Gastroesophageal sphincter (tissue), 4 donors: ENCODE measurements around the gene VIPR2. TPM values are rescaled to one million over a fixed set of nuclear protein-coding genes. Genes with fewer than 3 reads are reported as not detected.

Source experiments
- ATAC-seq: fragments of 150-250 bp; one replicate; pipeline ENCODE4 v1.9.1; 2016; ENCODE audit warnings: mild to moderate bottlenecking, moderate library complexity
- H3K27ac ChIP-seq, 4 donors: fragments of 200-600 bp; sonication (generic) in 3 of 4; 1 replicate in 3 of 4; 2 replicates in 1 of 4; pipeline ENCODE4 v1.5.1; 2016 to 2019
- H3K27me3 ChIP-seq: fragments of 200-600 bp; sonication (generic); one replicate; pipeline ENCODE4 v1.5.1; 2019
- H3K36me3 ChIP-seq, 2 donors: fragments of 200-600 bp; sonication (generic); one replicate each; pipeline ENCODE4 v1.5.1; 2019; ENCODE audit warnings: control low read depth in 1 of 2
- H3K4me1 ChIP-seq, 3 donors: fragments of 200-600 bp; sonication (generic); 1 replicate in 2 of 3; 2 replicates in 1 of 3; pipeline ENCODE4 v1.5.1; 2016 to 2019; ENCODE audit warnings: control low read depth in 2 of 3
- H3K4me3 ChIP-seq, 2 donors: fragments of 200-600 bp; sonication (generic); one replicate each; pipeline ENCODE4 v1.5.1; 2019; ENCODE audit warnings: mild to moderate bottlenecking in 1 of 2, moderate library complexity in 1 of 2
- H3K9me3 ChIP-seq, 3 donors: fragments of 200-600 bp; sonication (generic); one replicate each; pipeline ENCODE4 v1.5.1; 2017 to 2019; ENCODE audit warnings: control low read depth in 2 of 3
- EP300 ChIP-seq: sonication (generic); formaldehyde crosslinking; IDR thresholded peaks from one replicate; pipeline ENCODE4 v1.6.1; 2017; ENCODE audit warnings: antibody characterized with exemption, mild to moderate bottlenecking
- POLR2A ChIP-seq, 2 donors: fragments of 450-650 bp; IDR thresholded peaks; one replicate each; pipeline ENCODE4 v1.6.1; 2017; ENCODE audit warnings: antibody characterized with exemption in 2 of 2, mild to moderate bottlenecking in 2 of 2, moderate library complexity in 1 of 2
- POLR2AphosphoS5 ChIP-seq: sonication (generic); formaldehyde crosslinking; IDR thresholded peaks from one replicate; pipeline ENCODE4 v1.6.1; 2017; ENCODE audit warnings: antibody characterized with exemption
- WGBS, 2 donors: methylation state at CpG; one replicate each; pipeline ENCODE4 v1.1.5; 2018; ENCODE audit warnings: low coverage in 1 of 2; 5-methylcytosine and 5-hydroxymethylcytosine counted together
- total RNA-seq, 4 donors: library from RNA; depleted of rRNA; stranded (reverse); fragments of >200 nt; gene quantifications; one replicate each; pipeline ENCODE4 v1.1.0, GENCODE V29; 2016
- TF ChIP-seq, protein P1 (sequence below), 4 experiments: fragments of 200-600 bp in 2 of 4; fragments of 450-650 bp in 2 of 4; sonication (generic) in 1 of 4; IDR thresholded peaks; one replicate each; pipeline ENCODE4 v1.5.1; 2017 to 2019; ENCODE audit warnings: antibody characterized with exemption in 4 of 4, mild to moderate bottlenecking in 2 of 4, moderate library complexity in 2 of 4

Gene VIPR2
- total RNA-seq, 4 donors from 2014 or later: 13.3 to 52.5 (median 27.4) TPM

GRCh38 chr7:159153511-159153910 is 8.8 kb upstream of the VIPR2 start:
- no peaks in the 10 kb centered on the region for H3K36me3 ChIP-seq
- H3K27ac ChIP-seq: no peak overlapping the region
- no peak for ATAC-seq
- H3K4me3 ChIP-seq: no peak overlapping the region
- WGBS, 2 donors: 85 to 90% methylated on average over 8 of the region's 9 CpGs
- H3K27me3 ChIP-seq: peaks cover 8% of the 10 kb centered on the region
- no peak for TF ChIP-seq POLR2AphosphoS5
- no peak for TF ChIP-seq EP300
- TF ChIP-seq POLR2A (IDR thresholded peaks at IDR 0.05): no peak
- TF ChIP-seq, protein P1, sequence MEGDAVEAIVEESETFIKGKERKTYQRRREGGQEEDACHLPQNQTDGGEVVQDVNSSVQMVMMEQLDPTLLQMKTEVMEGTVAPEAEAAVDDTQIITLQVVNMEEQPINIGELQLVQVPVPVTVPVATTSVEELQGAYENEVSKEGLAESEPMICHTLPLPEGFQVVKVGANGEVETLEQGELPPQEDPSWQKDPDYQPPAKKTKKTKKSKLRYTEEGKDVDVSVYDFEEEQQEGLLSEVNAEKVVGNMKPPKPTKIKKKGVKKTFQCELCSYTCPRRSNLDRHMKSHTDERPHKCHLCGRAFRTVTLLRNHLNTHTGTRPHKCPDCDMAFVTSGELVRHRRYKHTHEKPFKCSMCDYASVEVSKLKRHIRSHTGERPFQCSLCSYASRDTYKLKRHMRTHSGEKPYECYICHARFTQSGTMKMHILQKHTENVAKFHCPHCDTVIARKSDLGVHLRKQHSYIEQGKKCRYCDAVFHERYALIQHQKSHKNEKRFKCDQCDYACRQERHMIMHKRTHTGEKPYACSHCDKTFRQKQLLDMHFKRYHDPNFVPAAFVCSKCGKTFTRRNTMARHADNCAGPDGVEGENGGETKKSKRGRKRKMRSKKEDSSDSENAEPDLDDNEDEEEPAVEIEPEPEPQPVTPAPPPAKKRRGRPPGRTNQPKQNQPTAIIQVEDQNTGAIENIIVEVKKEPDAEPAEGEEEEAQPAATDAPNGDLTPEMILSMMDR (IDR thresholded peaks at IDR 0.05): no peak
- H3K4me1 ChIP-seq: no peaks in the 10 kb centered on the region
- no peaks in the 10 kb centered on the region for H3K9me3 ChIP-seq

DNA sequence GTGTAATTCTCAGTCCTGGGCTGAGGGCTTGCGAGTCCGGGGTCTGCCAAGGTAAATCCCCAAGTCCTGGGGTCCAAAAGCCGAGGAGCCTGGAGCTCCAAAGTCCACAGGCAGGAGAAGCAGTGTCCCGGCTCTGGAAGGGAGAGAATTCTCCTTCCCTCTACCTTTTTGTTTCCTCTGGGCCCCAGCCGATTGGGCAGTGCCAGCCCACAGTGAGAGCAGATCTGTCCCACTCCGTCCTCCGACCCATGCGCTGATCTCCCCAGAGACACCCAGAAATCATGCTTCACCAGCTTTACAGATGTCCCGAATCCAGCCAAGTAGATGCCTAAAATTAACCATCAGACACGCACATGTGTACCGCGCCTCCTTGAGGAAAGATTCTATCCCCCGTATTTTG is 8.1 kb upstream of the VIPR2 start:
- no peak overlapping the region for H3K4me3 ChIP-seq
- no peaks in the 10 kb centered on the region for H3K4me1 ChIP-seq
- ATAC-seq: no peak
- peaks cover 3% of the 10 kb centered on the region for H3K27me3 ChIP-seq
- WGBS, 2 donors: 62 to 92% methylated on average over 2 to 13 of the region's 13 CpGs
- H3K27ac ChIP-seq: no peak overlapping the region
- no peaks in the 10 kb centered on the region for H3K9me3 ChIP-seq
- TF ChIP-seq POLR2A (IDR thresholded peaks at IDR 0.05) (no peak), POLR2AphosphoS5 (no peak), EP300 (no peak)
- TF ChIP-seq, protein P1 (IDR thresholded peaks at IDR 0.05): no peak
- H3K36me3 ChIP-seq: no peaks in the 10 kb centered on the region

GRCh38 chr7:159151231-159151630 is 6.6 kb upstream of the VIPR2 start:
- no peak for ATAC-seq
- 71 to 78% methylated on average over 4 to 7 of the region's 8 CpGs for WGBS, 2 donors
- Histone ChIP-seq H3K9me3 (no peaks in the 10 kb centered on the region), H3K36me3 (no peaks in the 10 kb centered on the region), H3K27me3 (no peaks in the 10 kb centered on the region), H3K27ac (no peak overlapping the region), H3K4me1 (no peaks in the 10 kb centered on the region), H3K4me3 (no peak overlapping the region)
- no peak for TF ChIP-seq POLR2AphosphoS5
- no peak for TF ChIP-seq EP300

GRCh38 chr7:159149488-159149887 is 4.8 kb upstream of the VIPR2 start:
- 60% methylated on average over 1 of the region's 8 CpGs; no CpG with 5 or more reads in 1 of the 2 donors for WGBS, 2 donors
- peaks cover 0 to 14% (median 0%) of the 10 kb centered on the region in 3 donors for H3K4me1 ChIP-seq
- no peaks in the 10 kb centered on the region for H3K36me3 ChIP-seq
- no peak for ATAC-seq
- no peaks in the 10 kb centered on the region for H3K9me3 ChIP-seq
- H3K4me3 ChIP-seq: no peak overlapping the region
- H3K27me3 ChIP-seq: peaks cover 14% of the 10 kb centered on the region
- TF ChIP-seq POLR2A (IDR thresholded peaks at IDR 0.05) (no peak), POLR2AphosphoS5 (no peak), EP300 (no peak)
- TF ChIP-seq, protein P1 (IDR thresholded peaks at IDR 0.05): no peak
- H3K27ac ChIP-seq: no peak overlapping the region

DNA sequence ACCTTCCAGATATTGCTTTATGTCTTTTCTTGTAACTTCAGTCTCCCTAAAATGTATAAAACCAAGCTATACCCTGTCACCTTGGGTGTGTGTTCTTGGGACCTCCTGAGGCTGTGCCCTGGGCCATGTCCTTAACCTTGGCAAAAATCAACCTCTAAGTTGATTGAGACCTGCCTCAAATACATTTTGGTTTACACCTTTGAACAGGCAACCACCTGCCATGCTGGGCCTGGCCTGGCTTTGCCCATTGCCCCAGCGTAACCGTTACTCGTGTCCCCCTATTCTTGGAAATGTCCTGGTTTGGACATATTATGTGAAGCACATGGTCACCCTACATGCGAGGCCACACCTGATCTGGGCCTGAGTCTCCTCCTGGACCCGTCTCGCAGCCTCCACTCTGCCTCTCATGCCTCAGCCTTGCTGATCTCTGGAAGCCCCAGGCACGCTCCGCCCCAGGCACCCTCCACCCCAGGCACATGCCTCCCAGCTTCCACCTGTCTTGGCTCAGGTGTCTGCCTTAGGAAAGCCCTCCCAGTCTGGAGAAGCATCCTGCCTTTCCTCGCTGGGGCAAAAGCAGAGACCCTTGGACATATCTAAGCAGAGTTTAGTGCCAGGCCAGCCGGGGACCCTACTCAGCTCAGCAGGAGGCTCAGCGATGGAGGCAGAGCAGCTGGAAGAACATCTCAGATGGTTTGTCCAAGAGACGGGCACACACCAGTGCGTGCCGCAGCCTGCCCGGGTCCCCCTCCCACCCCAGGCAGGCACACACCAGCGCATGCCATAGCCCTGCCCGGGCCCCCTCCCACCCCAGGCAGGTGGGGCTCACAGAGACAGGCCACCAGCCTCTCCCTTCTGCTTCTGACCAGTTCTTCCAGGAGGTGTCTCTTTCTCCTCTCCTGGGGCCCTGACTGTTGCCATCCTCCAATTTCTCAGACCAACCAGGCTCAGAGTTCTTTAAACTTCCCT is 4.0 kb upstream of the VIPR2 start:
- H3K9me3 ChIP-seq: no peaks in the 10 kb centered on the region
- ATAC-seq: no peak
- no peak overlapping the region for H3K27ac ChIP-seq
- H3K27me3 ChIP-seq: peaks cover 21% of the 10 kb centered on the region
- H3K4me1 ChIP-seq: peaks cover 0 to 22% (median 0%) of the 10 kb centered on the region in 3 donors
- H3K36me3 ChIP-seq: no peaks in the 10 kb centered on the region
- no peak overlapping the region for H3K4me3 ChIP-seq
- 92% methylated on average over 5 of the region's 17 CpGs; no CpG with 5 or more reads in 1 of the 2 donors for WGBS, 2 donors
- TF ChIP-seq POLR2AphosphoS5 (no peak), POLR2A (IDR thresholded peaks at IDR 0.05) (no peak)
- TF ChIP-seq, protein P1 (IDR thresholded peaks at IDR 0.05): no peak
